T-helper 17 cell (primary cell): Measurements from ENCODE around the gene MTMR12. TPM values are rescaled to one million over a fixed set of nuclear protein-coding genes. Genes with fewer than 3 reads are reported as not detected.
"Not testable (repeated sequence)": the region's sequence is repeated elsewhere in the genome, so short reads cannot be mapped to it uniquely, and the experiment has no call there.

Experiments used
- ATAC-seq: fragments of 150-1000 bp; cut with Tn5 transposase; 2 replicates; pipeline ENCODE4 v1.10.0; 2021; ENCODE audit warnings: mild to moderate bottlenecking, moderate library complexity
- DNase-seq, 3 donors: peaks; one replicate each; pipeline versions ENCODE4 v3.0.0 to v3.0.0-alpha.2; 2020 to 2021
- H3K9me3 ChIP-seq: one replicate; pipeline ENCODE4 v1.7.0; 2013; ENCODE audit warnings: low read length, mild to moderate bottlenecking; ENCODE audit not compliant: control insufficient read depth, poor library complexity, severe bottlenecking
- H3K27ac Mint-ChIP-seq: one replicate; pipeline ENCODE4 v1.8.0; 2022; ENCODE audit warnings: mild to moderate bottlenecking, moderate library complexity, mixed read lengths
- H3K27me3 Mint-ChIP-seq: one replicate; pipeline ENCODE4 v1.8.0; 2022; ENCODE audit warnings: mixed read lengths
- H3K36me3 Mint-ChIP-seq: one replicate; pipeline ENCODE4 v1.8.0; 2022; ENCODE audit warnings: low read depth, mixed read lengths
- H3K4me1 Mint-ChIP-seq: one replicate; pipeline ENCODE4 v1.8.0; 2022; ENCODE audit warnings: mild to moderate bottlenecking, mixed read lengths
- H3K4me3 Mint-ChIP-seq: one replicate; pipeline ENCODE4 v1.8.0; 2022; ENCODE audit warnings: mild to moderate bottlenecking, moderate library complexity, mixed read lengths
- total RNA-seq, 4 donors: library from RNA in 2 of 4; stranded (reverse) in 2 of 4; gene quantifications; one replicate each; pipeline ENCODE4 v1.2.3 and lab custom pipeline; 2022 to 2026

Gene MTMR12
- total RNA-seq, 2 donors from 2014 or later = 20.6 to 29.4 TPM

- no peak overlapping the region for H3K27ac Mint-ChIP-seq
- peaks cover 2% of the 10 kb centered on the region for H3K4me1 Mint-ChIP-seq
- no peaks in the 10 kb centered on the region for H3K9me3 ChIP-seq
- no peak for DNase-seq
- no peak for ATAC-seq
- H3K36me3 Mint-ChIP-seq = no peaks in the 10 kb centered on the region
- H3K27me3 Mint-ChIP-seq = no peaks in the 10 kb centered on the region
- no peak overlapping the region for H3K4me3 Mint-ChIP-seq
Measured at GRCh38 chr5:32332966-32333365, 20.2 kb upstream of the MTMR12 start.

GRCh38 chr5:32332361-32332760, 19.6 kb upstream of the MTMR12 start:
- no peaks in the 10 kb centered on the region for H3K9me3 ChIP-seq
- H3K36me3 Mint-ChIP-seq = no peaks in the 10 kb centered on the region
- H3K27ac Mint-ChIP-seq = no peak overlapping the region
- no peak for DNase-seq
- ATAC-seq = no peak
- no peaks in the 10 kb centered on the region for H3K27me3 Mint-ChIP-seq
- peaks cover 2% of the 10 kb centered on the region for H3K4me1 Mint-ChIP-seq
- no peak overlapping the region for H3K4me3 Mint-ChIP-seq

DNA sequence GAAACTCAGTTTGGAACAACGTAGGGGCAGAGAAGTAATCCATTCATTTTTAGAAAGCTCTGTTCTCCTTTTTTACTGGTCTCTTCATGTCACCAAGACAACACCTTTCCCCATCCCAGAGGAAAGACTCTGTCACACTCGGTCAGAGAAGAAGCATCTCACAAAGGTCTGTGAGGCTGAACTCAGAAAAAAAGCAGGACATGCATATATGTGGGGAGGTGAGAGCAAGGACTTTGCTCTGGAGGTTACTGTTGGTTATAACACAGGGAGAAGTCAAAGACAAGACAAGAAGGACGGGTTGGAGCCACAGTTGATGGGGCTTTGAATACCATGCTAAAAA, 19.2 kb upstream of the MTMR12 start:
- Mint-ChIP-seq H3K27me3 (no peaks in the 10 kb centered on the region), H3K4me1 (peaks cover 2% of the 10 kb centered on the region), H3K27ac (no peak overlapping the region), H3K36me3 (no peaks in the 10 kb centered on the region), H3K4me3 (no peak overlapping the region)
- DNase-seq (no peak), ATAC-seq (no peak)
- no peaks in the 10 kb centered on the region for H3K9me3 ChIP-seq

DNA sequence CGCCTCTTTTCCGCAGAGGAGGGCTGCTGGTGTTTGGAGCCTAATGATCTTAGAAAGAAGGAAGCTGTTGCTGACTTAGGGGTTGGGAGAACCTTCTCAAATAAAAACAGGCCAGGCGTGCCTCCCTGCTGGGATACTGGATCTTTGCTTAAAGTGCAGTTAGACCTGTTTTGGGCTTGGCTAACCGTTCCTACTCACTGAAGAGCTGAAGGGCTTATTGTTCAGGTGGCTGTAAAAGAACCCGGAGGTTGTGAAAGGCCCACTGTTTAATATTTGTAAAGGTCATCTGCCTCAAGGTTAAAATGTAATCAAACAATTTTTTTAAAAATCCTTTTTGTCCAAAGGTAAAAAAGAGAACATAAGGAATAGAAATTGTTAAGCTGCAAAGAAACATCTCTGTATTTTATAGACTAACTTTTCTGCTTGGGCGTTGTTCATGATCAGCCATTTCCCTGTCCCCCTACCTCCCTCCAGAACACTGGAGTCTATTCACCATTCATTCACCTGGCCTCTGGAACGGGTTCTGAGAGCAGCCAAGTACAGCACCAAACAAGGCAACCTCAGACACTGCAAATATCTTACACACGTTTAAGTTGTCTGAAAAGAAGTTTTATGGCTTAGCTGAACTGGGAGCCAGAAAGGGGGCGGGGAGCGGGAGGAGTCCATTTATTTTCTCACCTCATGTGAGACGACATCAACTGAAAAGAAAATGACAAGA, 18.6 kb upstream of the MTMR12 start:
- Mint-ChIP-seq H3K27ac (no peak overlapping the region), H3K4me3 (no peak overlapping the region), H3K27me3 (no peaks in the 10 kb centered on the region), H3K4me1 (peaks cover 2% of the 10 kb centered on the region), H3K36me3 (no peaks in the 10 kb centered on the region)
- no peak for DNase-seq
- no peak for ATAC-seq
- no peaks in the 10 kb centered on the region for H3K9me3 ChIP-seq

- H3K4me1 Mint-ChIP-seq = peaks cover 2% of the 10 kb centered on the region
- no peaks in the 10 kb centered on the region for H3K9me3 ChIP-seq
- no peaks in the 10 kb centered on the region for H3K36me3 Mint-ChIP-seq
- DNase-seq = no peak
- H3K27me3 Mint-ChIP-seq = no peaks in the 10 kb centered on the region
- ATAC-seq = no peak
- no peak overlapping the region for H3K27ac Mint-ChIP-seq
- no peak overlapping the region for H3K4me3 Mint-ChIP-seq
Measured at GRCh38 chr5:32330126-32330971, 17.6 kb upstream of the MTMR12 start.

GRCh38 chr5:32329395-32329834, 16.7 kb upstream of the MTMR12 start:
- Mint-ChIP-seq H3K27ac (peak overlapping the region; percentile 77), H3K4me1 (peaks cover 2% of the 10 kb centered on the region), H3K27me3 (no peaks in the 10 kb centered on the region), H3K4me3 (no peak overlapping the region), H3K36me3 (no peaks in the 10 kb centered on the region)
- H3K9me3 ChIP-seq = no peaks in the 10 kb centered on the region
- DNase-seq (peak in 2 of 3 donors; percentile 26 to 34), ATAC-seq (peak; percentile 88)

GRCh38 chr5:32326216-32326772, 13.6 kb upstream of the MTMR12 start:
- Mint-ChIP-seq H3K4me1 (peaks cover 2% of the 10 kb centered on the region), H3K27me3 (no peaks in the 10 kb centered on the region), H3K27ac (no peak overlapping the region), H3K4me3 (no peak overlapping the region), H3K36me3 (no peaks in the 10 kb centered on the region)
- ATAC-seq (no peak), DNase-seq (no peak)
- H3K9me3 ChIP-seq = no peaks in the 10 kb centered on the region

DNA sequence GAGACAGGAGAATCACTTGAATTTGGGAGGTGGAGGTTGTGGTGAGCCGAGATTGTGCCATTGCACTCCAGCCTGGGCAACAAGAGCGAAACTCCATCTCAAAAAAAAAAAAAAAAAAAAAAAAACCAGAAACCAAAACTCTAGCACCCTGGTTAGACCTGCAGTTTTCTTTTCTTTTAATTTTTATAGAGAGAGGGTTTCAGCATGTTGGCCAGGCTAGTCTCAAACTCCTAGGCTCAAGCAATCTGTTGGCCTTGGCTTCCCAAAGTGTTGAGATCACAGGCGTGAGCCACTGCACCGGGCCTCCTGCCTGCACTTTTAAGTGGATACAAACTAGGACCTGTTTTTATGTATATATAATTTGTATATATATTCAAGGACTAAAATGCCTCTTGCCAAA, 12.9 kb upstream of the MTMR12 start:
- H3K36me3 Mint-ChIP-seq = no peaks in the 10 kb centered on the region
- no peak overlapping the region for H3K27ac Mint-ChIP-seq
- H3K4me3 Mint-ChIP-seq = no peak overlapping the region
- no peaks in the 10 kb centered on the region for H3K27me3 Mint-ChIP-seq
- H3K4me1 Mint-ChIP-seq = peaks cover 2% of the 10 kb centered on the region
- no peaks in the 10 kb centered on the region for H3K9me3 ChIP-seq
- no peak for ATAC-seq
- no peak for DNase-seq

GRCh38 chr5:32325062-32325461, 12.3 kb upstream of the MTMR12 start:
- ATAC-seq (no peak), DNase-seq (no peak)
- no peak overlapping the region for H3K4me3 Mint-ChIP-seq
- H3K4me1 Mint-ChIP-seq = peaks cover 2% of the 10 kb centered on the region
- no peaks in the 10 kb centered on the region for H3K27me3 Mint-ChIP-seq
- no peaks in the 10 kb centered on the region for H3K36me3 Mint-ChIP-seq
- no peak overlapping the region for H3K27ac Mint-ChIP-seq
- H3K9me3 ChIP-seq = no peaks in the 10 kb centered on the region

DNA sequence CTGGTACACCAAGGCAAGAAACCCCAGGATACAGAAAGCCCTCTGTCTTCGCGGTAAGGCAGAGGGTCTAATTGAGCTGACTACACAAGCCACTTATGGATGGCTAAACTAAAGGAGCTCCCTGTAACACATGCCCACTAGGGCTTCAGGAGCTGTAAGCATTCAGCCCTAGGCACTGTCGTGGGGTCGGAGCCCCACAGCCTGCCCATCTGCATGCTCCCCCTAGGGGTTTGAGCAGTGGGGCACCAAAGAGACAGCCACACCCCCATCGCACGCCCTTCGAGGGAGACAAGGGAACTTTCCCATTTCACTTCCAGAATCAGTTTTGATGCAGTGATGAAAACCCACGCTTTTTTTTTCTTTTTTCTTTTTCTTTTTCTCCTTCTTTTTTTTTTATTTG, 11.0 kb upstream of the MTMR12 start:
- Mint-ChIP-seq H3K27ac (no peak overlapping the region), H3K27me3 (no peaks in the 10 kb centered on the region), H3K4me3 (no peak overlapping the region), H3K36me3 (no peaks in the 10 kb centered on the region), H3K4me1 (no peaks in the 10 kb centered on the region)
- no peaks in the 10 kb centered on the region for H3K9me3 ChIP-seq
- ATAC-seq (no peak), DNase-seq (no peak)

DNA sequence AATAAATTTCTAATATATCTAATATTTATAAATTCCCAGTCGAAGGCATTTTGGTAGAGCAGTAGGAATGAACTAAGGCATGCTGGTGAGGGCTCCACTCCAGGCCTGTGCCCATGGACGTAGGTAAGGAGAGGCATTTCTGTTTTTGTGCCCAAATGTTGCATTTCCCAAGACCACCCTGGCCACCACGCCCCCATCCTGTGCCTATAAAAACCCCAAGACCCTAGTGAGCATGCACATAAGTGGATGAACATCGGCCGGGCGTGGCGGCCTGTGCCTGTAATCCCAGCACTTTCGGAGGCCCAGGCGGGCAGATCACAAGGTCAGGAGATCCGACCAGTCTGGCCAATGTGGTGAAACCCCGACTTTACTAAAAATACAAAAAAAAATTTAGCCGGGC, 10.1 kb upstream of the MTMR12 start:
- no peaks in the 10 kb centered on the region for H3K36me3 Mint-ChIP-seq
- no peak overlapping the region for H3K27ac Mint-ChIP-seq
- no peak overlapping the region for H3K4me3 Mint-ChIP-seq
- ATAC-seq (no peak), DNase-seq (no peak)
- no peaks in the 10 kb centered on the region for H3K9me3 ChIP-seq
- no peaks in the 10 kb centered on the region for H3K4me1 Mint-ChIP-seq
- no peaks in the 10 kb centered on the region for H3K27me3 Mint-ChIP-seq

GRCh38 chr5:32321787-32322186, 9.0 kb upstream of the MTMR12 start:
- not testable (repeated sequence) for DNase-seq, H3K27ac Mint-ChIP-seq, H3K4me3 Mint-ChIP-seq, H3K9me3 ChIP-seq, ATAC-seq, H3K4me1 Mint-ChIP-seq, H3K27me3 Mint-ChIP-seq, H3K36me3 Mint-ChIP-seq

DNA sequence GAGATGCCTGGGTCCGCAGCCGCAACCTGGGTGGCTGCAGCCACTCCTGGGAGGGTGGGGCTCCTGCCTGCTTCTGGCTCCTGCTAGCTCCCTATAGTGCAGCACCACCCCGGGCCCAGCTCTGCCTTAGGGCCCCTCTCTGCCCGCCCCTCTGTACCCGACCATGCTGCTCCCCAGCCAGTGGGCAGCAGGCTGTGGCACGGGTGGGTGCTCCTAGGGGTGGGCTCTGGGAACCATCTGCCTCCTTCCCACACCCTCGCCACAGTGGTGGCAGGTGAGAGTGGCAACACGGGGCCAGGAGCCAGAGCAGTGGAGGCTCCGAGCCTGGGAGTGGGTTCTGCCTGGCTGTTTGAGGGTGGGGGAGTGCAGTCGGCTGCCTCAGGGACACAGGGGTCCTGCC, 7.8 kb upstream of the MTMR12 start:
- ATAC-seq (no peak), DNase-seq (no peak)

More for the DNA sequence above, 7.8 kb upstream of the MTMR12 start:
- Mint-ChIP-seq H3K4me1 (no peaks in the 10 kb centered on the region), H3K27ac (no peak overlapping the region), H3K27me3 (no peaks in the 10 kb centered on the region), H3K4me3 (no peak overlapping the region), H3K36me3 (no peaks in the 10 kb centered on the region)
- H3K9me3 ChIP-seq = no peaks in the 10 kb centered on the region
